ENCODE results near the gene IL34.

The IL34 gene

DNA sequence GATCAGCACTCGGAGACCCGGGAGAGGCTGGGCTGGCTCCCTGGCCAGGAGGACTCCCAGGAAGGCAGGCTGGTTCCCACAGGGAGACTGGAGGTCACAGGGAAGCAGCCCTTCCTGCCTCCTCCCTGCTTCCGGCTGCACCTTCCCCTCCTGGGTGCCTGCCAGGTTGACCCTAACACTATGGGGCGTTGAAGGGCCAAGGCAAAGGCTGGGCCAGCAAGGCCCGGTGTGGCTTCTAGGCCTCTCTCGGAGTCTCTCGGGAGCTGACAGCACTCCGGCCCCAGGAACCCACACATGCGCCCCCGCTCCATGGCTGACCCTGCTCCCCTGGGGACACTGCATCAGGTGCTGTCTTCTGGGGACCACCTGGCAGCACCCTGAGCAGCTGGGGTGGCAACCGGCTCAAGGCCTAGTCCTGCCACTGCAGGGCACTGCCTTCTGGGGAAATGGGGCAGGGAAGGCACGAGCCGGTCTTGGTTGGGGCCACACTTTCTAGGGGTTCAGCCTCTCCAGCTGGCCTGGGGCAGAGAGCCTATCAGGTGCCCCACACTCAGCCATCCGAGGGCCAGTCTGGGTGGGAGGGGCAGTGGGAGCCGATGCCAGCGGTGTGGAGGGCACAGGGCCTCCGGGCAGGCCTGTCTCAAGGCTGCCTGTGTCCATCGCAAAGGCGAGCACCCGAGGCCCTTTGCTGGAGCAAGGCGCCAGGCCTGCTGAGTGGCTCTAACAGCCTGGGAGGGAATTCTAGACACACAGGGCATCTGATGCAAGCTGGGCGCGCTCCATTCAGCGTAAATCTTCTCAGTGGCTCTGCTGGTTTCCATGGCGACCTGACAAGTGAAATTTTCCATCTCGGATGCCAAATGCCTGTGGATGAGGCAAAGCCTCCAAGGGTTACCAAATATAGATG, 45.1 kb downstream of the IL34 start:
- Histone ChIP-seq H3K4me3 (replicated peaks; ENCODE audit: low read depth, low read length) (no peak overlapping the region), H3K27me3 (replicated peaks; ENCODE audit: control insufficient read depth, insufficient read depth, low read length) (no peaks in the 10 kb centered on the region), H3K36me3 (ENCODE audit: control insufficient read depth, insufficient read depth, low read length) (peaks cover 2% of the 10 kb centered on the region)
- no peak for TF ChIP-seq CTCF (IDR thresholded peaks at IDR 0.05; ENCODE audit: insufficient read depth, low read length, poor library complexity, severe bottlenecking)
- no peak for DNase-seq (ENCODE audit: extremely low read depth, insufficient read length)

DNA sequence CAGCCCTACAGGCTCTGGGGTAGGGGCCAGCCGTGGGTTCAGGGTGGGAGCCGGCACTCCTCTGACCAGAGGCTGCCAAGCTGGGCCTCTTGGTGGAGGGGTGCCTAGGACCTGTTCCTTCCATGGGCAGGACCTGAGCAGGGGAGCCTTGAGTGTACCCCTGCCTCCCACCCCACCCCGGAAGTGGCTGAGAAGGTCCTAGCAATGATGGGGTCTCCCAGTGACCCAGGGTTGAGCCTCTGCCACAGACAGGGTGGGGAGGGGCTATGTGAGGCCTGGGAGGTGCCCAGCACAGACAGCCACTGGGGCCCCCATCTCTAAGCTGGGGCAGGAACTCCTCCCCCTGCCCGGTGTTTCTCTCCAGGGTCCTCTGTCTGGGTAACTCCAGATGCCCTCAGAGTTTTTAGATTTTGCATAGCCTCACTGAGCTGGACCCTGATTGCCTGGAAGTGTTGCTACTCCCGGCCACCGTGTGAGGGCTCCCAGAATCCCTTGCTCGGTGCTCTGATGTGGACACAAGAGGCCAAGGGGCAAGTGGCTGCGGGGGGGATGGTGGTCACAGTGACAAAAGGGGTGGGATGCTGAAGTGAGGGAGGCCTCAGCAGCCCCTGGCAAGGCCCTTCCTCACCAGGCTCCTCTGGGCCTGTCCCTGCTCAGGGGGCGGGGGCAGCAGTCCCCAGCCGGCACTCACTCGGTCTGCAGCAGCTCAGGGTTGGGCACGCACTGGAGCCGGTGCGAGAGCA, 45.9 kb downstream of the IL34 start:
- no peak for DNase-seq (ENCODE audit: extremely low read depth, insufficient read length)
- Histone ChIP-seq H3K36me3 (ENCODE audit: control insufficient read depth, insufficient read depth, low read length) (peaks cover 2% of the 10 kb centered on the region), H3K4me3 (replicated peaks; ENCODE audit: low read depth, low read length) (no peak overlapping the region), H3K27me3 (replicated peaks; ENCODE audit: control insufficient read depth, insufficient read depth, low read length) (no peaks in the 10 kb centered on the region)
- TF ChIP-seq CTCF (IDR thresholded peaks at IDR 0.05; ENCODE audit: insufficient read depth, low read length, poor library complexity, severe bottlenecking), result no peak

GRCh38 chr16:70692873-70693671, 46.7 kb downstream of the IL34 start:
- TF ChIP-seq CTCF (IDR thresholded peaks at IDR 0.05; ENCODE audit: insufficient read depth, low read length, poor library complexity, severe bottlenecking), result no peak
- Histone ChIP-seq H3K36me3 (ENCODE audit: control insufficient read depth, insufficient read depth, low read length) (peaks cover 3% of the 10 kb centered on the region), H3K27me3 (replicated peaks; ENCODE audit: control insufficient read depth, insufficient read depth, low read length) (no peaks in the 10 kb centered on the region), H3K4me3 (replicated peaks; ENCODE audit: low read depth, low read length) (no peak overlapping the region)
- no peak for DNase-seq (ENCODE audit: extremely low read depth, insufficient read length)

DNA sequence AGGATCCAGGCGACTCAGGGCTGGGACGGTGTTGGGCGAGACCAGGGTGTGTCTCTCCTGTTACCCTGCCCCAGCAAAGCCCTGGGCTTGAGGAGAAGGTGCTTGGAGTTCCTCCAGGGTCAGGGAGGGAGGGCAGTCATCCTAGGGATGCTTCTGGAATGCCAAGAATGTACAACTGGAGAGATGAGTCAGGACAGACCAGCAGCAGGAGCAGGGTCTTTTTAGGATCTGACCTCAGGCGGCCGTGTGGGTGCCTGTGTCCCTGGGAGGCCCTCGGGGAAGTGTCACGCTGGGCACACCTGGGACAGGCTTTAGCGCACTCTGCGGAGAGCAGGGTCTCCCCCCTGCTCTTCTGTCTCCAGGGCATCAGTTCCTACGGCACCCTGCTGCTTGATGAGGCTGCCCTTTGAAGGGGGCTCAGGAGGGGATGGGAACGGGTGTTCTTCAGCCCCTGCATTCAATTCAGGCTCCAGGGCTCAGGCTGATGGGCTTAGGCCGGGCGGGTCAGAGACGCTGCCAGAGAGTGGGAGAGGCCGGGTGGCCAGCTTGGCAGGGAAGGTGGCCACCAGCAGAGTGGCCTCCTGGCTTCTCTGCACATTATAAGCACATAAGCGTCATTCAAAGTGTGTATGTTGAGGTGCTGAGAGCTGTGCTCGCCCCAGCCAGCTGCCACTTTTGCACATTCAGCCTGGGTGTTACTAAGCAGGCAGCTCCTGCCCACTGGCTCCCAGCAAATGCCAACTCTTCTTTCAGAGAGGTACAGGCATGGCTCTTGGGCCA, 47.9 kb downstream of the IL34 start:
- DNase-seq (ENCODE audit: extremely low read depth, insufficient read length), result no peak
- Histone ChIP-seq H3K36me3 (ENCODE audit: control insufficient read depth, insufficient read depth, low read length) (peaks cover 8% of the 10 kb centered on the region), H3K4me3 (replicated peaks; ENCODE audit: low read depth, low read length) (no peak overlapping the region), H3K27me3 (replicated peaks; ENCODE audit: control insufficient read depth, insufficient read depth, low read length) (no peaks in the 10 kb centered on the region)
- TF ChIP-seq CTCF (IDR thresholded peaks at IDR 0.05; ENCODE audit: insufficient read depth, low read length, poor library complexity, severe bottlenecking), result no peak

GRCh38 chr16:70694868-70695218, 48.5 kb downstream of the IL34 start:
- no peaks in the 10 kb centered on the region for H3K27me3 ChIP-seq (replicated peaks; ENCODE audit: control insufficient read depth, insufficient read depth, low read length)
- no peak for DNase-seq (ENCODE audit: extremely low read depth, insufficient read length)
- no peak for TF ChIP-seq CTCF (IDR thresholded peaks at IDR 0.05; ENCODE audit: insufficient read depth, low read length, poor library complexity, severe bottlenecking)
- H3K4me3 ChIP-seq (replicated peaks; ENCODE audit: low read depth, low read length), result no peak overlapping the region
- peaks cover 11% of the 10 kb centered on the region for H3K36me3 ChIP-seq (ENCODE audit: control insufficient read depth, insufficient read depth, low read length)

Data from GM06990 (cell line).